Body of pancreas (tissue), 4 donors: ENCODE results near the gene KAZALD1.

Experiments used
- POLR2A ChIP-seq, 3 donors: fragments of 450-650 bp; IDR thresholded peaks; one replicate each; pipeline ENCODE4 v1.6.1; 2016; ENCODE audit warnings: antibody characterized with exemption in 3 of 3, mild to moderate bottlenecking in 2 of 3
- TF ChIP-seq, protein P1 (sequence below), 7 experiments: fragments of 450-650 bp in 4 of 7; fragments of 200-600 bp in 3 of 7; sonication (generic) in 3 of 7; IDR thresholded peaks; one replicate each; pipeline ENCODE4 v1.5.1; 2016 to 2019; ENCODE audit warnings: antibody characterized with exemption in 7 of 7

DNA sequence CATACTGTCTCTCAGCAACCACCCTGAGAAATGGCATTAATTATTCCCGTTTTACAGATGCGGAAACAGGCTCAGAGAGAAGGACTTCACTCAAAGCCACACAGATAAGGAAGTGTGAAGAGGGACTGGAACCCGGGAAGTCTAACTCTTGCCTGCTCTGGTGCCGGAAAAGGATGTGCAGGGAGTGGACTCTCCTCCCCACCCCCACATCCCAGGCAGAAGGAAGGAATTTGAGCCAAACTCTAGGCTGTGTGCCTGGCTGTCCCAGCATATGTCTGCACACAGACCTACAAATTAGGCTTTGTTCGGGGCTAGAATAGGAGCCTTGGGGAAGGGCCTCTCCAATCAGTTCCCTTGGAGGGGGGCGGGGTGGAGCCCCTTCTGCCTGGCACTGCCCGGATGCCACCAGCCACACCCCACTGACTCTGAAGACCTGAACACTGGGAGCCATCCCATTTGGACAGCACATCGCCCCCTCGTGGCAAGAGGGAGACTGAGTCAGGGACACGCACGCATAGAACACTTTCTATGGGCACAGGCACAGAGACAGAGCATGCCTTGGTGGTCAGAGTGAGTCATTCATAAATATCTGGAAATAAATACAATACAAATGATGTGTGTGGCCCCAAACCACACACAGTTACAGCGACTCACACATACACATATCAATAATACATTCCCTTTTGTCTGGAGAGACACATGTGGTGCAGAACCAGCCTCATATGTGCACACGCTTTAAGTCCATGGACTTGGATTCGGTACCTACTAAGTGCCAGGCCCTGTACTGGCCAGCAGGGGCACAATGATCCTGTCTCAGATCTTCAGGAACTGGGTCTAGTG, 49.0 kb upstream of the KAZALD1 start:
- TF ChIP-seq, protein P1, sequence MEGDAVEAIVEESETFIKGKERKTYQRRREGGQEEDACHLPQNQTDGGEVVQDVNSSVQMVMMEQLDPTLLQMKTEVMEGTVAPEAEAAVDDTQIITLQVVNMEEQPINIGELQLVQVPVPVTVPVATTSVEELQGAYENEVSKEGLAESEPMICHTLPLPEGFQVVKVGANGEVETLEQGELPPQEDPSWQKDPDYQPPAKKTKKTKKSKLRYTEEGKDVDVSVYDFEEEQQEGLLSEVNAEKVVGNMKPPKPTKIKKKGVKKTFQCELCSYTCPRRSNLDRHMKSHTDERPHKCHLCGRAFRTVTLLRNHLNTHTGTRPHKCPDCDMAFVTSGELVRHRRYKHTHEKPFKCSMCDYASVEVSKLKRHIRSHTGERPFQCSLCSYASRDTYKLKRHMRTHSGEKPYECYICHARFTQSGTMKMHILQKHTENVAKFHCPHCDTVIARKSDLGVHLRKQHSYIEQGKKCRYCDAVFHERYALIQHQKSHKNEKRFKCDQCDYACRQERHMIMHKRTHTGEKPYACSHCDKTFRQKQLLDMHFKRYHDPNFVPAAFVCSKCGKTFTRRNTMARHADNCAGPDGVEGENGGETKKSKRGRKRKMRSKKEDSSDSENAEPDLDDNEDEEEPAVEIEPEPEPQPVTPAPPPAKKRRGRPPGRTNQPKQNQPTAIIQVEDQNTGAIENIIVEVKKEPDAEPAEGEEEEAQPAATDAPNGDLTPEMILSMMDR (IDR thresholded peaks at IDR 0.05) = peak; percentile 71 to 98 (median 88)
- TF ChIP-seq POLR2A (IDR thresholded peaks at IDR 0.05) = no peak
